HG03159 (cell line): ENCODE measurements around the gene TMCC2.
"Not testable (repeated sequence)": the region's sequence is repeated elsewhere in the genome, so short reads cannot be mapped to it uniquely, and the experiment has no call there.

Source experiments
- ATAC-seq: cut with Tn5 transposase; IDR thresholded peaks from one replicate; pipeline ENCODE4 v1.9.1; 2021; ENCODE audit warnings: mild to moderate bottlenecking, moderate library complexity; ENCODE audit not compliant: unreplicated experiment

Gene TMCC2

GRCh38 chr1:205275916-205276688 lies 48.4 kb downstream of the TMCC2 start:
- ATAC-seq, result no peak

GRCh38 chr1:205276689-205277065 lies 48.9 kb downstream of the TMCC2 start:
- no peak for ATAC-seq

GRCh38 chr1:205279986-205280385 lies 52.2 kb downstream of the TMCC2 start:
- ATAC-seq, result no peak

GRCh38 chr1:205280666-205281395 lies 53.1 kb downstream of the TMCC2 start:
- not testable (repeated sequence) for ATAC-seq

DNA sequence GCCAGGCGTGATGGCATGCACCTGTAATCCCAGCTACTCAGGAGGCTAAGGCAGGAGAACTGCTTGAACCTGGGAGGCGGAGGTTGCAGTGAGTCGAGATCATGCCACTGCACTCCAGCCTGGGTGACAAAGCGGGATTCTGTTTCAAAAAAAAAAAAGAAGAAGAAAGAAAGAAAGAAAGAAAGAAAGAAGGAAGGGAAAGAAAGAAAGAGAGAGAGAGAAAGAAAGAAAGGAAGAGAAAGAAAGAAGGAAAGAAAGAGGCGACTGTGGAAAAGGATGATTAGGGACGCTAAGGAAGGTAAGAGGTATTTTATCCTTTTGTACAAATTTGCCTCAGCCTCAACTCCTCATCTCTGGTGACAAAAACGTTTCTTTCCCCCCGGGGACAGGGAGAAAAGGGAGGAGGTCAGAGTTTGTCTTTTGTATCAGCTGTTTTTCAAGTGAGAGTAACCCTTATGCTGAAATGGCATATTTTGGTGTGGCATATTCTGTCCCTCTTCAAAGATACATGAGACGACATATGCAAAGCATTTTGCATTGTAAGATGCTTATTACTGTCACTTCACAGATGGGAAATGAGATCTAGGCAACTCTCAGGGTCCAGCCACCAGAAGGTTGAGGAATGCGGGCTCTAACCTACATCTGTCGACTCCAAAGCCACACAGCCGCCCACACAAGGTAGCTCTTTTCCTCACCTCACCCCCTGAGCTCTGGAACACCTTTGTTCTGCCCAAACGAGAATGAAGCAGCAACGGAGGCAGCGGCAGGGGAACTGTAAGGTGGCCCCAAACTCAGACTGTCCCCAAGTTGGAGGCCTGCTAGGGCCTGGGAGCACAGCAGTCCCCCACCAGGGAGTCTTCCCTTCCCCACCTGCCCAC lies 55.8 kb downstream of the TMCC2 start:
- no peak for ATAC-seq

GRCh38 chr1:205284420-205285144 lies 56.8 kb downstream of the TMCC2 start:
- no peak for ATAC-seq

DNA sequence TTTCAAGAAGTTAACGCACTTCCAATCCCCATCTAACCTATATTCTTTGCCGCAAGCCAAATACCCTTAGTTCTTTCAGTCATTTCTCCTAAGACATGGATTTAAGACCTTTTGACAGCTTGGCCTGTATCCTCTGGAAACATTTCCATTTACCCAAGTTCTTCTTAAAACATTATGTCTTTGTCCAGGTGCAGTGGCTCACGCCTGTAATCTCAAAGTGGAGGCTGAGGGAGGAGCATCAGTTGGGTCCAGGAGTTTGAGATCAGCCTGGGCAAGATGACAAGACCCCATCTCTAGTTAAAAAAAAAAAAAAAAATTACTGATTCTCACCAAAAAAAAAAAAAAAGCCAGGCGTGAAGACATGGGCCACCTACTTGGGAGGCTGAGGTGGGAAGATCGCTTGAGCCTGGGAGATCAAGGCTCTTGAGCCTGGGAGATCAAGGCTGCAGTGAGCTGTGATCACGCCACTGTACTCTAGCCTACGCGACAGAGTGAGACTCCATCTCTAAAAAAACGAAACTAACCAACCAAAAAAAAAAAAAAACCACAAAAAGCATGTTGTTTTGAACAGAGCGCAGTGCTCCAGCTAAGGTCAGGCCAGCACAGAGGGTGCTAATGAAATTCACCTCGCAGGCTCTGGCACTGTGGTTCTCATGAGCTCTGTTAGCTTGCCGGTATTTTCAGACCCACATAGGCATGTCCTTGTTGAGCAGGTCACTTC lies 57.8 kb downstream of the TMCC2 start:
- ATAC-seq, result peak; percentile 33

DNA sequence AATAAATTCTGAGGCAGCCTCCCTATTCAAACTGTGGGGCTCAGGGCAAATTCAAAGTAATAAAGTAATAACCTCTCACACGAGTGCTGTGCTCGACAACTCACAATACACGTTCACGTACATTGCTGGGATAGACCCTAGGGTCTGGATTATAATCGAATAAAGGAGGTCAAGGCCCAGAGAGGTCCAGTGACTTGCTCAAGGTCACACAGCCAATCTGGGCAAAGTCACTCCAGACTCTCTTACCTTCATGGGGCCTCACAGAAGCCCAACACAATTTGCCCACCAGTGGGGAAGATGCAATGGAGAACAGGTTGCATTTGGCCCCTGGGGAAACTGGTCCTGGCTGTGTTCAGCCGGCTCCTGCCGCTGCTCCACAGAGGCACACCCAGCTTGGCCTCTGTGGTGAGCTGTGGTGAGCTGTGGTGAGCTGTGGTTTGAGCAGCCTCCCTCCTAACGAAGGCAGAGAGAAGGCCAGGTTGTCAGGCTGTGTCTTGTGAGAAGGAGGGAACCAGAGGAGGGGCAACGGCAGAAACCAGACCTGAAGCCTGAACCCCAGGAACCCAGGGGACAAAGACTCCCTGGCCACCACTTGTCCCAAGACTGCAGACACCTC lies 58.7 kb downstream of the TMCC2 start:
- ATAC-seq, result no peak

DNA sequence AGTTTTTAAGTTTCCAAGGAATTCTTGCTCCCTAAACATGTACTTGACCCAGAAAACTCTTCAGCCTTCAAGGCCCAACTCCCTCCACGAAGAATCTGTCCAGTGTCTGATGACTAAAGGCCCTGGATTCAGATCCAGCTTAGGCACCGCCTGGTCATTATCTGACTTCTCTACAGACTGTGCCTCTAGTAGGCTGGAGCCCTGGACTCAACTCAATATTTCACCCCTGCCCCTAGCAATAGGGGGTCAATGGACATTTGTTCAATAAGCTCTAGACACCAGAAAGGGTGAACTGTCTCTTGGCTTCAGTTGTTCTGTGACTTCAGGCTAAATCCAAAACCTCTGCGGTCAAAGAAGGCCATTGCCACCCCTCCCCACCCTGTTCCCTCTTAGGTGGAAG lies 59.3 kb downstream of the TMCC2 start:
- no peak for ATAC-seq

- peak; percentile 78 for ATAC-seq
Measured at GRCh38 chr1:205287767-205288559, 60.2 kb downstream of the TMCC2 start.

DNA sequence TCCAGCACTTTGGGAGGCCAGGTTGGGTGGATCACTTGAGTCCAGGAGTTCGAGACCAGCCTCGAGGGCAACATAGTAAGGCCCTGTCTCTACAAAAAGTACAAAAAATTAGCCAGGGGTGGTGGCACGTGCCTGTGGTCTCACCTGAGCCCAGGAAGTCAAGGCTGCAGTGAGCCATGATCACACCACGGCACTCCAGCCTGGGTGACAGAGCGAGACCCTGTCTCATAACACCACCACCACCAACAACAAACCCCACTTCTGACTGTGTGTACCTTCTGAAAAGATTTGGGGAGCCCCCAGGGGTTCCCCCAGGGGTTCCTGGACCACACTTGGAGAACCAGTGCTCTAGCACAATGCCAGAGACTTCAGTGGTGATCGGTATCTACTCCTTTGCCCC lies 63.9 kb downstream of the TMCC2 start:
- no peak for ATAC-seq

- ATAC-seq, result no peak
Measured at GRCh38 chr1:205293350-205294074, 65.8 kb downstream of the TMCC2 start.

DNA sequence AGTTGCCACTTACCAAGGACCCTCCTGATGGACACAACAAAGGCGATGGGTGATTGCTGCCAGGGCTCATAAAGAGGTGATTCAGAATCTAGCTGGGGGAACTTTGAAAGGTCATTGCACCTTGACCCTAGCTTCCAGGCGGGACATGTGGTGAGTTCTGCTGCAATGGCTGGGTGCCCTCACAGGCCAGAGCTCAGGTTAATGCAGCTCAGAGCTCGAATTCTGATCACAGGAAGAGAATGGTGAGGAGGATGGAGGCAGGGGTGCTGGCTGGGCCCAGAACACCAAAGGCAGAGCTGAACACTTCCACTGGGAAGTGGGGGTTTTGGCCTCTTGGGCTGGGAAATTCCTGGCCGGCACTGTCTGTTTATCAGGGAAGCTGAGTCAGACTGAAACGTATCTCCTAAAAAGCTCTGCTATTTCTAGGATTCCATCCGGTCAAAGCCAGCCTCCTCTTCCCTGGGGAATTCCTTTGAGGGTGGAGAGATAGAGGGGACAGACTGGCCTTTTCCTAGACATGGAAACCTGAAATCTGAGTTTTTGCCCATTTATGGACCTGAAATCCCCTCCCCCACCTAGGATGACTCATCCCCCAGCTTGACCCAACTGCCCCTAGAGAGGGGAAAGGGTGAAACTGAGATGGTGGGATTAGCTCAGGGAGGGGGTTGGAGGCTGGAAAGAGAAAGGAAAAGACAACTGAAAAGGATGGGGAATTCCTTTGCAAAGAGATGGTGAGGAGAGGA lies 66.6 kb downstream of the TMCC2 start:
- no peak for ATAC-seq

DNA sequence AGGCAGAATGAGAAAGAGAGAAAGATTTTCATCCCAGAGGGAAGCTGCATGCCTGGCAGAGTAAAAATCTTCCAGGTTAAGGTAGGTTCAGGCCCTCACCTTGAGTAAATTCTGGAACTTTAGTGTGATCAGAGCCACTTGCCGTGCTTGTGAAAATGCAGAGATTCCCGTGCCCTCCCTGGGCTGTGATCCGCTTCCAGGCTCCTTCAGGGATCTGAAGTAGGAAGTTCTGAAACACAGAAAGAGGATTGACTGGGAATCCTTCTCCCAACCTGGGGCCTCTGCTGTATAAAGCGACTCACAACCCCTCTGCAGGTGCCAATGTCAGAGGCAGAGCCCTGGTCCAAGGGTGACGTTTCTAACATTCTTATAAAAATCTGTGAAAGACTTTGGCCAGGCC lies 67.2 kb downstream of the TMCC2 start:
- ATAC-seq, result no peak

DNA sequence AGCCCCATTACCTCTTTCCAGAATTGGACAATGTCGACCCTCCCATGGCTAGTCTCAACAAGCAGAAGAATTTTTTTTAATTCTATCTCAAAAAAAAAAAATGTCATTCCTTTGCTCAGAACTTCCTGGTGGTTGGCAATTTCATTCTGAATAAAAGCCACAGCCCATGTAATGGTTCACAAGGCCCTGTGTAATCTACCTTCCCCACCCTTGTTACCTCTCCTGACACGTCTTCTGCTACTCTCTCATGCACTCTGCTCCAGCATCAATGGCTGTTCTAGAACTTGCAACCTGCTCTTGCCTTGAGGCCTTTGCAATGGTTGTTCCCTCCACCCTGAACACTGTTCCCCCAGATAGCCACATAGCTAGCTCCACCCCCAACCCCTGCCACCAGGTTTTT lies 68.4 kb downstream of the TMCC2 start:
- no peak for ATAC-seq

DNA sequence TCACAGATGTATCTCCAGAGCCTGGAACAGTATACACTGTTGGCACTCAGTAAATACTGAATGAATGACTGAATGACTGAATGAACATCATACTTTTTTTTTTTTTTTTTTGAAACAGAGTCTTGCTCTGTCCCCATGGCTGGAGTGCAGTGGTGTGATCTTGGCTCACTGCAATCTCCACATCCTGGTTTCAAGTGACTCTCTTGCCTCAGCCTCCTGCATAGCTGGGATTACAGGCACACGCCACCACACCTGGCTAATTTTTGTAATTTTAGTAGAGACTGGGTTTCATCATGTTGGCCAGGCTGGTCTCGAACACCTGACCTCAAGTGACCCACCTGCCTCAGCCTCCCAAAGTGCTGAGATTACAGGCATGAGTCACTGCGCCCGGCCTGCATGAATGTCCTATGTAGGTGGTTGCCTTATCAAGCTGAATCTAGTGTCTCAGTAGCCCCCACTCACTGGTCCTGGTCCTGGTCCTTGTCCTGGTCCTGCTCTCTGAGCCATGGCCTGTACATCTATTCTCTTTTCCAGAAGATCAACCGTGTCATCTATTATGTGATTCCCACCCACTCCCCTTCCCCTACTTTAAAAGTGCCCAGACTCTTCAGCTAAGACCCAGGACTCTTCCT lies 69.9 kb downstream of the TMCC2 start:
- ATAC-seq, result not testable (repeated sequence)
